Keratinocyte (primary cell): ENCODE results near the gene S100A7. TPM values are rescaled to one million over a fixed set of nuclear protein-coding genes. Genes with fewer than 3 reads are reported as not detected.

Experiments used
- DNase-seq: peaks from one replicate; pipeline ENCODE4 v3.0.0-alpha.2; 2011; ENCODE audit warnings: low read depth, missing footprints, low spot score
- FAIRE-seq: peaks from 2 replicates; lab custom pipeline; 2011; peaks lifted over from hg19 to GRCh38; lab: Jason Lieb, UNC
- H2AFZ ChIP-seq: 2 replicates; pipeline ENCODE4 v1.6.0; 2012; ENCODE audit warnings: low read length, control low read depth, inconsistent platforms; ENCODE audit not compliant: control insufficient read depth
- H3K27ac ChIP-seq: 2 replicates; pipeline ENCODE4 v1.5.1; 2011; ENCODE audit warnings: low read length; ENCODE audit not compliant: control insufficient read depth, insufficient read depth
- H3K27me3 ChIP-seq: 3 replicates; pipeline ENCODE4 v1.6.0; 2011; ENCODE audit warnings: low read length; ENCODE audit not compliant: control insufficient read depth, insufficient read depth; ENCODE audit errors: extremely low read depth
- H3K36me3 ChIP-seq, 2 experiments: 2 replicates in 1 of 2; 3 replicates in 1 of 2; pipeline ENCODE4 v1.5.1; 2011; ENCODE audit warnings: low read length in 2 of 2, mild to moderate bottlenecking in 1 of 2; ENCODE audit not compliant: control insufficient read depth in 2 of 2, insufficient read depth in 2 of 2; ENCODE audit errors: extremely low read depth in 1 of 2
- H3K4me1 ChIP-seq: 3 replicates; pipeline ENCODE4 v1.5.1; 2011; ENCODE audit warnings: low read length; ENCODE audit not compliant: control insufficient read depth, insufficient read depth; ENCODE audit errors: extremely low read depth
- H3K4me2 ChIP-seq: 3 replicates; pipeline ENCODE4 v1.6.0; 2011; ENCODE audit warnings: low read depth, low read length; ENCODE audit not compliant: control insufficient read depth, insufficient read depth; ENCODE audit errors: extremely low read depth
- H3K4me3 ChIP-seq, 3 experiments: fragments of 200-600 bp in 1 of 3; sonication (generic) in 1 of 3; 2 replicates in 2 of 3; 3 replicates in 1 of 3; pipeline ENCODE4 v1.5.1; 2011 to 2016; ENCODE audit warnings: low read length in 3 of 3, mild to moderate bottlenecking in 3 of 3, control low read depth in 2 of 3, inconsistent platforms in 1 of 3, low read depth in 1 of 3, mixed read lengths in 1 of 3, mixed run types in 1 of 3, moderate library complexity in 1 of 3; ENCODE audit not compliant: control insufficient read depth in 2 of 3, insufficient read depth in 2 of 3; ENCODE audit errors: extremely low read depth in 1 of 3
- H3K79me2 ChIP-seq: 2 replicates; pipeline ENCODE4 v1.6.0; 2012; ENCODE audit warnings: low read length; ENCODE audit not compliant: control insufficient read depth, insufficient read depth
- H3K9ac ChIP-seq: 3 replicates; pipeline ENCODE4 v1.6.0; 2011; ENCODE audit warnings: low read length; ENCODE audit not compliant: control insufficient read depth, insufficient read depth; ENCODE audit errors: extremely low read depth
- H3K9me1 ChIP-seq: 3 replicates; pipeline ENCODE4 v1.6.0; 2011; ENCODE audit warnings: low read length; ENCODE audit not compliant: control insufficient read depth, insufficient read depth; ENCODE audit errors: extremely low read depth
- H3K9me3 ChIP-seq: 2 replicates; pipeline ENCODE4 v1.5.1; 2012; ENCODE audit warnings: low read depth, low read length; ENCODE audit not compliant: control insufficient read depth
- H4K20me1 ChIP-seq: 3 replicates; pipeline ENCODE4 v1.6.0; 2011; ENCODE audit warnings: low read length; ENCODE audit not compliant: control insufficient read depth, insufficient read depth; ENCODE audit errors: extremely low read depth
- CTCF ChIP-seq, 3 experiments: IDR thresholded peaks in 1 of 3; conservative IDR thresholded peaks in 1 of 3; optimal IDR thresholded peaks in 1 of 3; 2 replicates in 2 of 3; 3 replicates in 1 of 3; pipeline versions ENCODE3 to v1.5.1; 2011; ENCODE audit warnings: low read length in 3 of 3, mild to moderate bottlenecking in 3 of 3, moderate library complexity in 2 of 3, control low read depth in 1 of 3, inconsistent platforms in 1 of 3; ENCODE audit not compliant: insufficient read depth in 2 of 3; ENCODE audit errors: extremely low read depth in 1 of 3
- EZH2 ChIP-seq: IDR thresholded peaks from one replicate; pipeline ENCODE4 v1.6.1; 2012; ENCODE audit warnings: inconsistent platforms, mild to moderate bottlenecking, low read length, moderate library complexity
- dilution Hi-C: fragments of 300-500 bp; cut with MboI; formaldehyde crosslinking; loops from one replicate; pipeline ENCODE4 v1.7.0; 2020; ENCODE audit warnings: low sequenced_read_pairs; ENCODE audit not compliant: extremely low pct_ligation_motif_present
- polyA minus RNA-seq, 3 experiments: library from RNA; depleted of rRNA, polyadenylated mRNA; stranded (reverse); fragments of >200 nt; gene quantifications; 1 replicate in 1 of 3; 2 replicates in 1 of 3; 3 replicates in 1 of 3; pipeline ENCODE4 v1.2.3, GENCODE V29; 2011
- polyA plus RNA-seq, 5 experiments: library from polyadenylated mRNA; depleted of rRNA in 3 of 5; stranded (reverse) in 3 of 5; stranded (forward) in 1 of 5; unstranded in 1 of 5; fragments of >200 nt; gene quantifications; 1 replicate in 1 of 5; 2 replicates in 3 of 5; 3 replicates in 1 of 5; pipeline versions ENCODE4 v1.2.1 to v1.2.3, GENCODE V29; 2011 to 2012; ENCODE audit warnings: missing spikeins in 2 of 5, low read depth in 1 of 5, low replicate concordance in 1 of 5

Gene S100A7
- polyA plus RNA-seq: 13.1 to 31.2 TPM (median 16.0 TPM) in 3 replicates
- polyA plus RNA-seq (2011; ENCODE audit: low read depth): 12.2 TPM
- polyA plus RNA-seq (2011; cell fraction: cytosol; rRNA removed): 13.8 and 57.6 TPM in 2 replicates
- polyA plus RNA-seq (2011; cell fraction: nucleus; rRNA removed): 13.4 and 38.0 TPM in 2 replicates
- 11.8 and 21.1 TPM in 2 replicates for polyA plus RNA-seq (2012; ENCODE audit: low replicate concordance)
- polyA minus RNA-seq: 0.92 to 3.0 TPM (median 2.2 TPM) in 3 replicates
- not detected for polyA minus RNA-seq (2011; cell fraction: cytosol; rRNA and poly(A)+ RNA removed)
- polyA minus RNA-seq (2011; cell fraction: nucleus; rRNA and poly(A)+ RNA removed): 4.7 and 9.0 TPM in 2 replicates

GRCh38 chr1:153460551-153460950 lies at the start of gene S100A7:
Gene S100A7, minus strand, starts transcription at chr1:153460651. Its CDS starts 1,638 bp downstream, at chr1:153459013.
- no peaks in the 10 kb centered on the region for H3K79me2 ChIP-seq
- no peak for FAIRE-seq
- H3K27ac ChIP-seq: no peak within 1 kb of the TSS
- H3K36me3 ChIP-seq: no peaks in the 10 kb centered on the region
- no peaks in the 10 kb centered on the region for H3K9me3 ChIP-seq
- no peak within 1 kb of the TSS for H3K4me3 ChIP-seq
- no peak for DNase-seq
- H3K27me3 ChIP-seq: peaks cover 22% of the 10 kb centered on the region
- H3K9ac ChIP-seq: no peak within 1 kb of the TSS
- no peaks in the 10 kb centered on the region for H3K4me1 ChIP-seq
- H3K9me1 ChIP-seq: no peaks in the 10 kb centered on the region
- dilution Hi-C loops: no loop called here
- no peak within 1 kb of the TSS for H3K4me2 ChIP-seq
- no peak within 1 kb of the TSS for H2AFZ ChIP-seq
- TF ChIP-seq EZH2: no peak
- TF ChIP-seq CTCF (optimal IDR thresholded peaks at IDR 0.05 in 1 of 3, IDR thresholded peaks at IDR 0.05 in 1 of 3, conservative IDR thresholded peaks at IDR 0.05 in 1 of 3; ENCODE audit: extremely low read depth in 1 of 3, insufficient read depth in 2 of 3, low read length in 3 of 3): no peak
- no peaks in the 10 kb centered on the region for H4K20me1 ChIP-seq

- TF ChIP-seq CTCF (optimal IDR thresholded peaks at IDR 0.05 in 1 of 3, IDR thresholded peaks at IDR 0.05 in 1 of 3, conservative IDR thresholded peaks at IDR 0.05 in 1 of 3; ENCODE audit: extremely low read depth in 1 of 3, insufficient read depth in 2 of 3, low read length in 3 of 3) (peak; percentile 84 to 96 (median 91)), EZH2 (no peak)
- H3K9me3 ChIP-seq: no peaks in the 10 kb centered on the region
- no peak overlapping the region for H2AFZ ChIP-seq
- no peaks in the 10 kb centered on the region for H3K27me3 ChIP-seq
- no peak overlapping the region for H3K9ac ChIP-seq
- no peak overlapping the region for H3K4me3 ChIP-seq
- H3K4me2 ChIP-seq: no peak overlapping the region
- H3K9me1 ChIP-seq: no peaks in the 10 kb centered on the region
- dilution Hi-C loops: loop anchor here (10.0 kb wide), 1 partner anchor 155 kb away; the partner anchor contains the start of gene S100A9
- H3K36me3 ChIP-seq: no peaks in the 10 kb centered on the region
- no peaks in the 10 kb centered on the region for H3K79me2 ChIP-seq
- no peak for DNase-seq
- H3K4me1 ChIP-seq: peaks cover 32% of the 10 kb centered on the region
- peak; percentile 70 for FAIRE-seq
- no peak overlapping the region for H3K27ac ChIP-seq
- no peaks in the 10 kb centered on the region for H4K20me1 ChIP-seq
Measured at GRCh38 chr1:153509729-153510354, 49.4 kb upstream of the S100A7 start.
